ENCODE measurements around the gene CCDC179.

DNA sequence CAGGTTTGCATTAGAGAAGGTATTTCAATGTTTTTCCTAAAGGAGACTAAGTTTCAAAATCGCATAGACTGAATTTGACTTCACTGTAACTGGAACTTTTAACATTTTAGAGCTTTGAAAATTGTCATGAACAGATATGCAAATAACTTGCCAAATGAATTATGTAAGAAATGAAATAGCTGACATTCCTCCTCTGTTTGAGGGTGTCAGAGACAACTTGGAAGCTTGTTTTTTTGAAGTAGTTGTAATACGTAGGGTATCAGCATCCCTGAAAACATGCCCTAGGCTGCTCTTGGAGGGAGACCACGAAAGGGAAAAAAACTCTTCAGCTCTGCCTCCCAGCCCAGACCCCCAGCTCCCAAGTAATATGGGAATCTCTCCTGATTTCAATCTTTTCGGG, 41.3 kb upstream of the CCDC179 start:
- no peak for TF ChIP-seq MZF1 (CRISPR knock-in tag; IDR thresholded peaks at IDR 0.05; ENCODE audit: borderline replicate concordance)
- TF ChIP-seq, protein P1, sequence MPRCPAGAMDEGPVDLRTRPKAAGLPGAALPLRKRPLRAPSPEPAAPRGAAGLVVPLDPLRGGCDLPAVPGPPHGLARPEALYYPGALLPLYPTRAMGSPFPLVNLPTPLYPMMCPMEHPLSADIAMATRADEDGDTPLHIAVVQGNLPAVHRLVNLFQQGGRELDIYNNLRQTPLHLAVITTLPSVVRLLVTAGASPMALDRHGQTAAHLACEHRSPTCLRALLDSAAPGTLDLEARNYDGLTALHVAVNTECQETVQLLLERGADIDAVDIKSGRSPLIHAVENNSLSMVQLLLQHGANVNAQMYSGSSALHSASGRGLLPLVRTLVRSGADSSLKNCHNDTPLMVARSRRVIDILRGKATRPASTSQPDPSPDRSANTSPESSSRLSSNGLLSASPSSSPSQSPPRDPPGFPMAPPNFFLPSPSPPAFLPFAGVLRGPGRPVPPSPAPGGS (CRISPR knock-in tag; IDR thresholded peaks at IDR 0.05), result no peak
- no peak for TF ChIP-seq ZEB1 (IDR thresholded peaks at IDR 0.05; ENCODE audit: insufficient replicate concordance, low read depth)
- TF ChIP-seq, protein P2, sequence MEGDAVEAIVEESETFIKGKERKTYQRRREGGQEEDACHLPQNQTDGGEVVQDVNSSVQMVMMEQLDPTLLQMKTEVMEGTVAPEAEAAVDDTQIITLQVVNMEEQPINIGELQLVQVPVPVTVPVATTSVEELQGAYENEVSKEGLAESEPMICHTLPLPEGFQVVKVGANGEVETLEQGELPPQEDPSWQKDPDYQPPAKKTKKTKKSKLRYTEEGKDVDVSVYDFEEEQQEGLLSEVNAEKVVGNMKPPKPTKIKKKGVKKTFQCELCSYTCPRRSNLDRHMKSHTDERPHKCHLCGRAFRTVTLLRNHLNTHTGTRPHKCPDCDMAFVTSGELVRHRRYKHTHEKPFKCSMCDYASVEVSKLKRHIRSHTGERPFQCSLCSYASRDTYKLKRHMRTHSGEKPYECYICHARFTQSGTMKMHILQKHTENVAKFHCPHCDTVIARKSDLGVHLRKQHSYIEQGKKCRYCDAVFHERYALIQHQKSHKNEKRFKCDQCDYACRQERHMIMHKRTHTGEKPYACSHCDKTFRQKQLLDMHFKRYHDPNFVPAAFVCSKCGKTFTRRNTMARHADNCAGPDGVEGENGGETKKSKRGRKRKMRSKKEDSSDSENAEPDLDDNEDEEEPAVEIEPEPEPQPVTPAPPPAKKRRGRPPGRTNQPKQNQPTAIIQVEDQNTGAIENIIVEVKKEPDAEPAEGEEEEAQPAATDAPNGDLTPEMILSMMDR (CRISPR knock-in tag; IDR thresholded peaks at IDR 0.05), result no peak
- TF ChIP-seq JUND (CRISPR knock-in tag; IDR thresholded peaks at IDR 0.05), result no peak
- TF ChIP-seq KAT2B (IDR thresholded peaks at IDR 0.05; ENCODE audit: borderline replicate concordance, low read depth, low read length), result no peak
- TF ChIP-seq, protein P3, sequence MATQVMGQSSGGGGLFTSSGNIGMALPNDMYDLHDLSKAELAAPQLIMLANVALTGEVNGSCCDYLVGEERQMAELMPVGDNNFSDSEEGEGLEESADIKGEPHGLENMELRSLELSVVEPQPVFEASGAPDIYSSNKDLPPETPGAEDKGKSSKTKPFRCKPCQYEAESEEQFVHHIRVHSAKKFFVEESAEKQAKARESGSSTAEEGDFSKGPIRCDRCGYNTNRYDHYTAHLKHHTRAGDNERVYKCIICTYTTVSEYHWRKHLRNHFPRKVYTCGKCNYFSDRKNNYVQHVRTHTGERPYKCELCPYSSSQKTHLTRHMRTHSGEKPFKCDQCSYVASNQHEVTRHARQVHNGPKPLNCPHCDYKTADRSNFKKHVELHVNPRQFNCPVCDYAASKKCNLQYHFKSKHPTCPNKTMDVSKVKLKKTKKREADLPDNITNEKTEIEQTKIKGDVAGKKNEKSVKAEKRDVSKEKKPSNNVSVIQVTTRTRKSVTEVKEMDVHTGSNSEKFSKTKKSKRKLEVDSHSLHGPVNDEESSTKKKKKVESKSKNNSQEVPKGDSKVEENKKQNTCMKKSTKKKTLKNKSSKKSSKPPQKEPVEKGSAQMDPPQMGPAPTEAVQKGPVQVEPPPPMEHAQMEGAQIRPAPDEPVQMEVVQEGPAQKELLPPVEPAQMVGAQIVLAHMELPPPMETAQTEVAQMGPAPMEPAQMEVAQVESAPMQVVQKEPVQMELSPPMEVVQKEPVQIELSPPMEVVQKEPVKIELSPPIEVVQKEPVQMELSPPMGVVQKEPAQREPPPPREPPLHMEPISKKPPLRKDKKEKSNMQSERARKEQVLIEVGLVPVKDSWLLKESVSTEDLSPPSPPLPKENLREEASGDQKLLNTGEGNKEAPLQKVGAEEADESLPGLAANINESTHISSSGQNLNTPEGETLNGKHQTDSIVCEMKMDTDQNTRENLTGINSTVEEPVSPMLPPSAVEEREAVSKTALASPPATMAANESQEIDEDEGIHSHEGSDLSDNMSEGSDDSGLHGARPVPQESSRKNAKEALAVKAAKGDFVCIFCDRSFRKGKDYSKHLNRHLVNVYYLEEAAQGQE (IDR thresholded peaks at IDR 0.05; ENCODE audit: borderline replicate concordance in 1 of 2, low read depth in 1 of 2, low read length in 2 of 2), result no peak
- no peak for TF ChIP-seq ZNF550 (CRISPR knock-in tag; IDR thresholded peaks at IDR 0.05; ENCODE audit: borderline replicate concordance)
- no peak for TF ChIP-seq CREB1 (IDR thresholded peaks at IDR 0.05)
- no peak for TF ChIP-seq CREB1 (CRISPR knock-in tag; IDR thresholded peaks at IDR 0.05)
- no peak for TF ChIP-seq GLI4 (CRISPR knock-in tag; IDR thresholded peaks at IDR 0.05; ENCODE audit: borderline replicate concordance)
- no peak for TF ChIP-seq MEIS2 (CRISPR knock-in tag; IDR thresholded peaks at IDR 0.05)
- no peak for TF ChIP-seq MTF2 (CRISPR knock-in tag; IDR thresholded peaks at IDR 0.05; ENCODE audit: borderline replicate concordance)
- TF ChIP-seq HNRNPK (IDR thresholded peaks at IDR 0.05; ENCODE audit: low read depth, low read length, poor library complexity, severe bottlenecking), result no peak
